Stimulated activated CD8-positive, alpha-beta memory T cell treated with anti-CD3 and anti-CD28 coated beads, Interleukin-15, amount 100 ng/mL, for 48 hours (primary cell): Measurements from ENCODE around the gene HDAC9.
"Not testable (repeated sequence)": the region's sequence is repeated elsewhere in the genome, so short reads cannot be mapped to it uniquely, and the experiment has no call there.

Source experiments
- DNase-seq, 2 donors: peaks; one replicate each; pipeline ENCODE4 v3.0.0-alpha.2; 2020; ENCODE audit warnings: low read depth in 2 of 2

Gene HDAC9

DNA sequence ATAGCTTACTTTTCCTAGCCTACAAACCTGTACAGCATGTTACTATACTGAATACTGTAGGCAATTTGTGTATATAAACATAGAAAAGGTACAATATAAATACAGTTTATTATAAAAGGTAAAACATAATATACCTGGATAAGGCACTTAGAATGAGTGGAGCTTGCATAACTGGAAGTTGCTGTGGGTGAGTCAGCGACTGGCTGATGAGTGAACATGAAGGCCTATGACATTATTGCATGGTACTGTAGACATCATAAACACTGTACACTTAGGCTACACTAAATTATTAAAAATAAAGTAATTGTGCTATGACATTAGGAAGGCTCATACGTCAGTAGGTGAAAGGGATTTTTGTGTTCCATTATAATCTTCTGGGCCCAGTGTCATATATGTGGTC lies 228.8 kb downstream of the HDAC9 start:
- no peak for DNase-seq

DNA sequence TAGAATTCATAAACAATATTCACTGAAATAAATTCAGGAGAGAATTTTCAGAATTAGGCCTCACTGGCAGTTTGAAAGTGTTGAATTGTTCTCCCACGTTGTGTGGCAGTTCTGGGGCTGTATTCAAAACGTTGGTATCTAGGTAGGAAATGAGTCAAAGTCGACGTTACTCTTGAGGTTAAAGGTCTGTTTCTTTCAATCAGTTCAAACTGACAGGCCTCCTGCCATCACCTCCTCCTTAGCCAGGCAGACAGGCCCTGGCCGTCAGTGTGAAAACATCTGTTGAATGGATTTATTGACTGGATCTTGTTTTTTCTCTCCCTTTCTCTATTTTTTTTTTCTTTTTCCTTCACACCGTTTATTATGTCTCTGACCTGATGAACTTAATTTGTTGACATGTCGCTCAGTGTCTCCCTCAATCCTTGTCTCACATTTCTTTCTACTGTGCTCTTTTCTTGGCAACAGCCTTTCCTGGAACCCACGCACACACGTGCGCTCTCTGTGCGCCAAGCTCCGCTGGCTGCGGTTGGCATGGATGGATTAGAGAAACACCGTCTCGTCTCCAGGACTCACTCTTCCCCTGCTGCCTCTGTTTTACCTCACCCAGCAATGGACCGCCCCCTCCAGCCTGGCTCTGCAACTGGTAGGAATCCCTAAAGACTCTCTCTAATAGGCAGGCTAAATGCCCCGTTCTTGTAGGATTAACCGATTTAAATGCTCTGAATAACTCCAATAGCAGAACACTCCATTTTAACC lies 231.7 kb downstream of the HDAC9 start:
- no peak for DNase-seq

DNA sequence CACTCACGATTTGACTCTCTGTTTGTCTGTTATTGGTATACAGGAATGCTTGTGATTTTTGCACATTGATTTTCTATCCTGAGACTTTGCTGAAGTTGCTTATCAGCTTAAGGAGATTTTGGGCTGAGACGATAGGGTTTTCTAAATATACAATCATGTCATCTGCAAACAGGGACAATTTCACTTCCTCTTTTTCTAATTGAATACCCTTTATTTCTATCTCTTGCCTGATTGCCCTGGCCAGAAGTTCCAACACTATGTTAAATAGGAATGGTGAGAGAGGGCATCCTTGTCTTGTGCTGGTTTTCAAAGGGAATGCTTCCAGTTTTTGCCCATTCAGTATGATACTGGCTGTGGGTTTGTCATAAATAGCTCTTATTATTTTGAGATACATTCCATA lies 240.5 kb downstream of the HDAC9 start:
- not testable (repeated sequence) for DNase-seq

DNA sequence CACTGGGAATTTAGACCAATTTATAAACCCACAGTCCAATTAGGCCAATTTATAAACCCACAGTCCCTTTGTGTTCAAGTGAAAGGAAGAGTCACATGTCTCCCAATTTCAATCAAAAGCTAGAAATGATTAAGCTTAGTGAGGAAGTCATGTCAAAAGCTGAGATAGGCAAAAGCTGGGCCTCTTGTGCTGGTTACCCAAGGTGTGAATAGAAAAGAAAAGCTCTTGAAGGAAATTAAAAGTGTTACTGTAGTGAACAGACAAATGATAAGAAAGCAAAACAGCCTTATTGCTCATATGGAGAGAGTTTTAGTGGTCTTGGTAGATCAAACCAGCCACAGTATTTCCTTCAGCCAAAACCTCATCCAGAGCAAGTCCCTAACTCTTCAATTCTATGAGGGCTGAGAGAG lies 245.0 kb downstream of the HDAC9 start:
- DNase-seq: no peak

DNA sequence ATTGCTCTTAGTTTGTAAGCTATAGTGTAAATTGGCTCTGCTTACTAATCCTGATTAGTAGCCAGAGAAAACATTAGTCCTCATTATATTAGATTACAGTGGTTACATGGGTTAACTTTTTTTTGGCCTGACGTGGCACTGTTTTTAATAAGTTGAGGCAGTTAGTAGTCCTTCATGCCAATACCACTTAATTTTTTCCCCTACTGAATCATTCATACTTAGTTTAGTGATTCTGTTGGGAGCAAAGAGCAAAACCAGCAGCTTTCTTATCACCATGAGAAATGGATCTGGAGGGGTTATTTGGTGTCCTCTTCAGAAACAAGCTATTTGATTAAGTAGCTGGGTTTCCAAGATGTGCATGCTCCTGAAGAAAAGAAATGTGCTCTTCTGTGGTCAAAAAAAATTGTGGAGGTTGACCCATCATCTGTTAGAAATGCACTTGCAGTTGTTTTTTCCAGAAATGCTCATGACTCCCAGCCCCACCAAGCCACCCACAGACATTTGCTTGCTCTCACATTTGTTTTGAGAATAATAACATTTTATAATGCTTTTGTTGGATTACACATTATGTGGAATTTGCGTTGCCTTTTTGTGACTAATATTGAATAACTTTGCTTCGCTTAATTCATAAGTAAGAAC lies 258.5 kb downstream of the HDAC9 start:
- no peak for DNase-seq

DNA sequence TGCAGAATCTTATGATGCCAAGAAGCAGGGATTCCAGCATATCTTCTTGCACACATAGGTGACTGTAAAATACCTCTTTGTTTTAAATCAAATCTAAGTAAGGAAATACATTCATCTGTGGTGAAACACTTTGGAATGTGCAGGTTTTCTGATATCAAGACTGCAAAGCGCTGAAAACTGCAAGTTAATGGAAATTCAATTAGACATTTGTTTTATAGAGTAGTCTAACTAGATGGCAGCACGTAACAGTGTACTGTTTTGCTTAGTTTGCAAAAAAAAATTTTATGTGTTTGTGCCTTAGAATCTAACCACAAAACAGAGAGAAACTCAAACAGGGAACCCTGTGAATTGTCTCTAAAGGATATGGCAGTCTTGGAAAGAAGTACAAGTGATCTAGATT lies 259.2 kb downstream of the HDAC9 start:
- no peak for DNase-seq

DNA sequence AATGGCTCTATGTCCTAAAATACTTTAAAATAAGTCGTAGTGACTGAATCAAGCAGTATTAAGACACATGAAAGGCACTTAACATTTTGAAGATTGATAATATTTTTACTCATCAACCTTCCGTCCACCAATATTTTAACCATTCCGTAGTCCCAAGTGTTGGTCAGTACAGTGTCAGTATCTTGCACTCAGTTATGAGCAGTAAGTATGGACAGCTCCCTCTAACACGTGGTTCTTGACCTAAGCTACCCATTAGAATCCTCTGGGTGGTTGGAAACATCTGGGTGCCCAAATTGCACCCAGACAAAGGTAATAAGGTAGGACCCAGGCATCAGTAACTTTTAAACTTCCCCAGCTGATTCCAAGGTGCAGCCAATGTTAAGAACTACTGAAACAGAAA lies 260.2 kb downstream of the HDAC9 start:
- no peak for DNase-seq

DNA sequence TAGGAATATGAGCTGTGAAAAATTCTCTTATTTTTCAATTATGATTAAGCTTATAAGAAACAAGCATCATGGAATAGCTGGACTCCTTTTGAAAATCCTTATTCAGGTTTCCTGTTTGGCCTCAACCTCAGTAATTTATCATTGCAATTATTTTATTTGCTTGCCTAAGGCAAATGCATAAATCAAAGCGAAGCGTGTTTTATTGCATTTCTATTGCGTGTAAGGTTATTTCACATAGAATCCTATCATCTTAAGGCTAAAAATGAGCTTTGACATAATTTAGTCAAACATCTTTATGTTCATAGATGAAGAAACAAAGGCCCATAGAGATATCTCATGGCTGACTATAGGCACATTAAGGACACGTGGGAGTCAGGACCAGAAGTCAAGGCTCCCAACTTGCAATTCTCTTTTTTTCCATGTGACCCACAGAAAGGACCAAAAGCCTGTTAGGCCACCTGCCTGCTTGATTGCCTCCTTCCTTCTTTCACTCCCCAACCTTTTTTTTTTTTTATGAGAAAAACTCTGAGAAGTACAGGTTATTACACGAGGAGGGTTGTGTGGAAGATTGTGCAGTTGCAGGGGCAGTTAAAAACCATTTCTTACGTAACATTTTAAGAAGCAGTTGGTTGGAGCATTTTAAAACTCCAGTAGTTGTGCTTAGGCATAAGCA lies 261.0 kb downstream of the HDAC9 start:
- no peak for DNase-seq

DNA sequence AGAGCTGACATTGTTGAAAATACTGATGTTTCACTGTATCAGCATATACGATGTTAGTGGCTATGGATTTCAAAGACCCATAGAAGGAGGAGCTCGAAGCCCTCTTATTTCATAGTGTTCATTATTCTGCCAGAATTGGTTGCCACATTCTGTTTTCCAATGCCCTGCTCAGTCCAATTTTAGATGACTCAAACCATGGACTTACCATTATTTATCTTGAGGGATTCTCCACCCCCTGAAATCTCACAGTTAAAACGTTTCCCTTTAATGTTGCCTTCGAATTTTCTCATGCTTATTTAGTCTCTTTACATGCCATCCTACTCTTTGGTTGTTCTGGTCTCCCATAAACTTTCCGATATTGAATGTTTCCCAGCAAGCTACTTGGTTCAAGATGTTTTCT lies 264.5 kb downstream of the HDAC9 start:
- DNase-seq: no peak

DNA sequence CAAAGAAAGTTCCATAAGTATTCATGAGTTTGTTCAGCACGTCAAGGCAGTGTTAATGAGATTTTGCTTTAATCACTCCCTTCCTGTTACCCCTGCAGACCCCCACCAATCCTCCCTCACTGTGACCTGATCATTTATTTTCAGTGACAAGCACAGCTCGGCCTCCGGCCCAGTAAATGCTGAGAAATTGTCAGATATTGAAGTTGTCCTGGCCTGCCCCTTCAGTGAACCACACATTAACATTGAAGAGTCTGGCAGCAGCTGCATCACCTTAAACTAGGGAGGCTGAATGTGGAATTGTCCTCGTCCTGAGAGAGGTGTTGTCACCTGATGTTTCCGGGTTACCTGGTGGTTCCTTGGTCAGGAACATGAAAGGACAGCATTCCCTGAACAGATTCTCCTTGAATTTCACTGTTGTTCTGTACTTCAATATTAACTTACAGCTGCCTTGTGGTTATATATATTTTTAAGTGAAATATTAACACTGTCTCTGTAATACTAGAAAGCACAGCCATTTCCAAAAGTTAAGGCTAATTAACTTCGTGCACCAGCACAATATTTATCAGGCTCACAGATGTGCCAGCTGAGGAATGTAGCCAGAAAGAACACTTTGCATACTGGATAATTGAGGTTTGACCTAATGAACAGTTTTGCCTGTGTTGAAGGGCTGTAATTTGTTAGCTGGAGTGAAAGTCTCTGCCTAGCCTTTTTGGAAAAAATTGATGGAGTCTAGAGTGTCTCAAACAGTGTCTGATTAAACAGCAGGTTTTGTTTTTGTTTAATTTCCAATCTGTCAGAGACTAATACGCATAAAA lies 265.3 kb downstream of the HDAC9 start:
- DNase-seq: no peak

DNA sequence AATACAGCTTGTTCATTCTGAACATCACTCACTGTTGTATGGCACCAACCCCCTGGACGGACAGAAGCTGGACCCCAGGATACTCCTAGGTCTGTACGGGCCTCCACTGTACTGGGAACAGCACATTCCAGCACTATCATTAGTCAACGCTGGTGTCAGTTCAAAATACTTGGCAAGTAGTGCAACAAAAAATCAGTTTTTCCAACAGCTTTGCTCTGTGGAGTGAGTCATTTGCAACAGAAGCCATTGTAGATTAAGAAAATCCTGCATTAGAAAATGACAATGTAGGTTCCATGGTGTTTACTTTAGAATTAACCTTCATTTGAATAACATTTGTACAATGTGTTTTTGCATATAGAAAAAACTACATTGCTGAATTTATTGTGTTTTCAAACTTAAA lies 266.6 kb downstream of the HDAC9 start:
- no peak for DNase-seq

DNA sequence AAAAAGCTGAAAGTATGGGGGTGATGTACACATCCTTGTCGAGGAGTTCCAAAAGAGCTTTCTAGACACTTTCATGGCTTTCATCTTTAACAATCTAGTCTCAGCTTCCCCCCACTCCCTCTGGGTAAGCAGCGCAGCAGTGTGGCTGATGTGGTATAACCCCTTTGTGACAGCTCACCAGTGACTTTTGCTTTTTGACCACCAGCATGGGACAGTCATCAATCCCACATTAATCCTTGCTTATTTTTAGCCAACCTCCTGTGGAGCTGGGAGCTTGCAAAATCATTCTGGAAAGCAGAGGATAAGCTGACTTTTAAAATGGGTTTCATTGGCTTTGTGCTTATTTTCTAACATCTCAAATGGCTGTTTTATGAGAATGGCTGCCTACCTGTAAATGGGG lies 272.7 kb downstream of the HDAC9 start:
- DNase-seq: no peak

DNA sequence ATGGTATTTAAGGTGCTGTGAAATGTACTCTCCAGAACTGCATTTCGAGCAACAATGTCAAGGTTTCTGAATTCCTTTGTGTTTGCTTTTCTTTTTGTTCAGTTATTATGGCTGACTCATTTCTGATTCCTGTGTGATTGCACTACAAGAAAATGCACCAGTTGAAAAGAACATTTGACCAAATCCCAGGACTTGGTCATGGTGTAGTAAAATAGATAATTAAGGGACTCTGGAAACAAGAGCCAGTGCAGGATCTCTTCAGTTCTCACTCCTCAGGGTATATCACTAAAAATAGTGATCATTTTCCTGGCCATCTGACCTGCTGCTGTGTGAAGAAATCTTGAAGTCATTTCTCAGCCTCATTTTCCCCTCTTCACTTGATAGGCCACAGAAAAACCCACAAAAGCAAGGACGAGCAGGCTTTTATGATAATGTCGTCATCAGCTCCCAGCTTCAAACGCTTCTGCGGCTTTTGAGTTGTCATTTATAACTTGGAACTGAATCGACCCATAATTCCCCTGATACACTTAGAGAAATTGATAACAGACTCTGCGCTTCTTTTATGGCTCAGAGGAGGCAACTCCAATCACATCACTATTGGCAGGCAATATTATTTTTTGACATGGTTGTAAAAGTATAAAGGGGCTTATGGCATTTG lies 274.7 kb downstream of the HDAC9 start:
- DNase-seq: no peak

DNA sequence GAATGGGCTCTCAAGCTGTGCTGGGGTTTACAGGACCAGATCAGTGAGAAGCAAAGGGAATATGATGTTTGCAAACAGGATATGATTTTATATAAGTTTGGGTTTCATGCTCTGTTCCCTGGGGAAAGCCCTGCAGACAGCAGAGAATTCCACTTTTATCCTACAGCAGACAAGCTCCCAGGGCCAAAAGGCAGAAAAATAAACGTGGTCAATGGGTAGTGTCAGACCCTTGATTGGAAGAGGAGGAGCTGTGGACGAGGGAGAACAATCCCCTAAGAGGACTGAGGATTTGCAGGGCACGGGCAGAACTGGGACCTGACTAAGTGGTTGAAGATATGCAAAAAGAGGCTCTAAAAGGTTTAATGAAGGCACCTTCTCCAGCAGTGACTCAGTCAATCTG lies 275.3 kb downstream of the HDAC9 start:
- DNase-seq: no peak

DNA sequence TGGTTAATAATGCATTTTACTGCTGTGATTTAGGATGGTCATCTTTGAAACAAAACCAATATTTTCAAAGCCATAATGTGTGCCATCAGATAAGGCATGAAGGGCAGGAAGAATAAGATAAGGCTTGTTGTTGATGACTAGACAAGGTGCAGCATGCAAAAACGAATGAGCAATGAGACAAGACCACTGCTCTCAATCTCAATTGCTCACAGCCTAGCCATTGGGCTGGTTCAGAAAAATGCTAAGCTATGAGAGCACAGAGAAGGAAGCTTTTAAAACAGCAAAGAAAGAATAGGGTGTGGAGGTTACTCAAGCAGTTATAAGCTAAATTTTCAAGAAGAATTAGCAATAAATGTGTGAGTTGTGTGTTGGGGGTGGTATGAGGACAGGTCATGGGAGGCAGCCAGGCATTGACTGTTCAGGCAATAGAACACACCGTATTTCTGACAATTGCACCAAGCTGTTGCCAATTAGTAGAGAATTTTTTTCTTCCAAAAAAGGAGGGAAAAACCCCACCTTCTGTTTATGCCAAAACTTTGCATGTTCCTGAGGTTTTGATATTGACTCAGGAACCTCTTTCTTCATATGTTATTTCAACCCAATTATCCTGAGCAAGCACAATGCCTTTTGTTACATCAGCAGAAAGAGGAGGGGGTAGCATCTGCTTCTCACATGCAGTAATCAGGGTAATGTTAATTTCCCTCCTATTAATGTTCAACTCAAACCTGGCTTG lies 276.5 kb downstream of the HDAC9 start:
- no peak for DNase-seq

DNA sequence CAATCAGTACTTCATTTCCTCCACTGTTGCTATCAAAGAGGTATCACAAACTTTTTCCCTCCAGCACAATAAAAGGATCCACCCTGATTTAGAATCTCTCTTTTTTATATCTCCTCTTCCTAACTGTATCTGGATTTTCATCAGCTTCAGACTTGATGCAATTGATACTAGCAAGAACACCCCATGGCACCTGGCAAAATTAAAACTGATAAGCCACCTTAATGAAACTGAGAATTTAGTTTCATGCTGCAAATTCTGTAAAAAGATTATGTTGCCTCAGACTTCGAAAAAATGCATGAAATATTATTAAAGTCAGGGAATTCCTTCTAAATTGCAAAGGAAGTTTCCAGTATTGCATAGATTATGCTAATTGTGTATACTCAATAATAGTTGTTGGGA lies 277.0 kb downstream of the HDAC9 start:
- DNase-seq: no peak

DNA sequence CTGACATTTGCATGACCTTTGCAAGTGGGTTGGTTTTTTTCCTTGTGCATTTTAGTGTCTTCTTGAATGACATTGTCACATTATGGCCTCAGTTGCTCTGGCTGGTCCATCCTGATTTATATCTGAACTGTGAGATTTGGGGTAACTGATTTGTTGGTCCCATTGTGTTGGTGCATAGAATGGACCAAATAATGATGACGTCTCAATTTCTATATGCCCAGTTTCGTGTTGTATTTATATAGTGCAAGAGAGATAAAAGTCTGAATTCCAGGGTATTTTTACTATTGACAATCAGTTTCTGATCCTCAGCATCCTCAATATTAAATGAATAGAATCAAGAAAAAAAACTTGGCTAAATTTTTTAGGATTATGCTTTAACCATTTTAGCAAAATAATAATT lies 281.8 kb downstream of the HDAC9 start:
- DNase-seq: no peak

DNA sequence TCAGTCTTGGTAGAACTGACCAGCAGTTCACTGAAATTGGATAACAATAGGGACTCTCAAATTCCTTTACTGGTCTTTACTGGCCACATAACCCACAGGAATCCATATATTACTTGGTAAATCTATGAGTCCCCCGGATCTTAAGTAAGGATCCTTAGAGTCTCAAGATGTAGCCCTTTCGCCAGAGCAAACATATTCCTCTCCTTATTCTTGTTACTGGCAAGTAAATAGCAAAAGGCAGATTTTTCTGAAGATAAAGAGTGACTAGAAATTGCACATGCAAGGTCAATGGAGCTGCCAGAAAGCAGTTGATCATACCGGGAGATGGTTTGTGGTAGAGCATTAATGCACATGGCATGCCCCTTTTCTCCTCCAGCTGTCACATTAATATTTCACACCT lies 283.0 kb downstream of the HDAC9 start:
- DNase-seq: no peak

DNA sequence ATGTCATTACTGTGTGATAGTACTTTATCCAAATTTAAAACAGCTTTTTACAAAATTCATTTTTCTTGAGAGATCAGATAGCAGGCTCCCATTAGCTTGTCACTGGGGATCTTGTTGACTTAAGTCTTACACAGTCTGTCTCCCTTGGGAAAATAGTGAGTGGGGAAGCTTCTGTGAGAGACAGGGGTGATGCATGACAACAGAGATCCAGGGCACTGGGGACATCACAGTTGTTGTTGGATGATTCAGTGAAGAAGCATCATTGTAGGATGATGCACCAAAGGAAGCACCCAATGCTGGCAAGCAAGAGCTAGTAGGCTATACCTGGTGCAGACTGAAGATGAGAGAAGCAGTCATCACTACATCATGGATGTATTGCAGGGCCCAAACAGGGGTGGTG lies 284.7 kb downstream of the HDAC9 start:
- no peak for DNase-seq

DNA sequence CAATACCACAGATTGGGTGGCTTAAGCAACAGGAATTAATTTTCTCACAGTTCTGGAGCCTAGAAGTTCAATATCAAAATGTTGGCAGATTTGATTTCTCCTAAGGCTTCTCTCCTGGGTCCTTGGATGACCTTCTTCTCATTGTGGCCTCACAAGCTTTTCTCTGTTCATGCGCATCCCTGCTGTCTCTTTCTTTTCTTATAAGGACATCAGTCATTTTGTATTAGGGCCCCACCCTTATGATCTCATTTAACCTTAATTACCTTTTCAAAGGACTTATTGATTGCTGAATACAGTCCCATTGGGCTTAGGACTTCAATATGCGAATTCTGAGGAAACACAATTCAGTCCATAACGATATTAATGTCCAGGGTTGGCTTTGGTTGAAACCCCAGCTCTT lies 285.4 kb downstream of the HDAC9 start:
- DNase-seq: no peak

DNA sequence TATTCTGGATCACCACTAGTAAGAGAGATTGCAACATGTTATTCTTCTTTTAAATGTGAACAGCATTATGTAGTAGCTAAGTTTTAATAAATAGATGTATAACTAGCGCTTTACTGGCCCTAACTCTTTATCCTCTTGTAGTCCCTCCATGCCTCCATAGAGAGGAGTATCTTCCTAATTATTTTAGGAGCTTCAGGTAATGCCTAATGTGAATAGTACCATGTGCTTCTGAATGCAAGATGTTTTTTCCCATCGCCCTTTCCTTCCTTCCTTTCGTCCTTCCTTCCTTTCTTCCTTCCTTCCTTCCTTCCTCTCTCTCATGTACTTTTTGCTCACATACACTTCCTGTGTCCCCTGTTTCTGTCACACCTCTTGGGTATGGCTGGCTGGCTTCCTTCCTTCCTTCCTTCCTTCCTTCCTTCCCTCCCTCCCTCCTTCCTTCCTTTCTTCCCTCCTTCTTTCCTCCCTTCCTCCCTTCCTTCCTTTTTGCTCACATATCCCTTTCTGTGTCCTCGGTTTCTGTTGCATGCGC lies 290.7 kb downstream of the HDAC9 start:
- DNase-seq: no peak
